NCI-H748 (cell line): ENCODE data around the gene GPR146.

Experiments used
- DNase-seq: peaks from one replicate; lab custom pipeline; 2025; ENCODE audit not compliant: unreplicated experiment; lab: John Stamatoyannopoulos, UW

The GPR146 gene

DNA sequence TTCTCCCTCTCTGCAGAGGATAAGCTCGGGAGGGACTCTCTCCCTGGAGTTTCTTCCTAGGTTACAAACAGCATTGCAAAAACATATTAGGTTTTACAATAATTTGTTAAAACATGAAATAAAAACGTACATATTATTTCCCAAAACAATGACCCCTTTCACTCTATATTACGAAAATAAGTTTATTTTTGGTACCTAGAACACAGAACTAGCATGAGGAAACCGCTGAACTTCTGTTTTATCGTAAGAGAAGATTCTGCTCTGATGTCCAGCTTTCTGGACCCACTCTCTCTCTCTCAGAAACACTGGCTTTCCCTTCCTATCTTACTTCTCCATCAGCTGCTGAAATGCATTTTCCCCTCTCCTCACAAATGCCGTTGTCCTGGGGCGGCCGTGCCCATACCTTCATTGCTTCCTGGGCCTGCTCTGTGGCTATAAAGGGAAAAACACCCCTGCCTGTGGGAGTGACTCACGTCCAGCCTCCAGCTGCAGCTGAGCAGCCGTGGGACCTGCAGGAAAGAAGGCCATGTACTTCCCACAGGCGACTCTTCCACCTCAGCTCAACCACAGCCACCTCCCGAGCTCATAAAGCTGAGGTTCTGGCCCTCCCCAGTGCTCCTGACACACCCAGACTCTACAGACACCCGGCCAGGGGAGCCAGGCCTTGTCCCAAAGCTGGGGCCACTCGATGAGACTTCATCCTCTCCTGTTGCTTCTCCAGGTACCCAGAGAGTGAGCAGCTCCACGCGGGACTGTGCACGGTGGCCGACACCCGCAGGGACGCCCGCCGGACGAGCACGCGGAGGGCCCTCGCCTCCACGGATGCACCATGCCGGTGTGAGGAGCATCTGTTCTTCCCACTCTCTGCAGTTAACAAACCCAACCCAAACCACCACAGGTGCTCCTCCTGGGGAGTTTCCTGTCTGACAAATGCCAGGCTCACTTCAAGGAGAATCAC lies 46.6 kb downstream of the GPR146 start:
- DNase-seq, result no peak

DNA sequence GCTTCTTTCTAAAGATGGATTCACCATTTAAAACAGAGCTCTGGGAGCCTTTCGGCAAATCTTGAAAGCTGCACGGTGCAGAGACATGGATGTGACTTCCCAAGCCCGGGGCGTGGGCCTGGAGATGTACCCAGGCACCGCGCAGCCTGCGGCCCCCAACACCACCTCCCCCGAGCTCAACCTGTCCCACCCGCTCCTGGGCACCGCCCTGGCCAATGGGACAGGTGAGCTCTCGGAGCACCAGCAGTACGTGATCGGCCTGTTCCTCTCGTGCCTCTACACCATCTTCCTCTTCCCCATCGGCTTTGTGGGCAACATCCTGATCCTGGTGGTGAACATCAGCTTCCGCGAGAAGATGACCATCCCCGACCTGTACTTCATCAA lies 47.3 kb downstream of the GPR146 start:
- DNase-seq, result no peak

DNA sequence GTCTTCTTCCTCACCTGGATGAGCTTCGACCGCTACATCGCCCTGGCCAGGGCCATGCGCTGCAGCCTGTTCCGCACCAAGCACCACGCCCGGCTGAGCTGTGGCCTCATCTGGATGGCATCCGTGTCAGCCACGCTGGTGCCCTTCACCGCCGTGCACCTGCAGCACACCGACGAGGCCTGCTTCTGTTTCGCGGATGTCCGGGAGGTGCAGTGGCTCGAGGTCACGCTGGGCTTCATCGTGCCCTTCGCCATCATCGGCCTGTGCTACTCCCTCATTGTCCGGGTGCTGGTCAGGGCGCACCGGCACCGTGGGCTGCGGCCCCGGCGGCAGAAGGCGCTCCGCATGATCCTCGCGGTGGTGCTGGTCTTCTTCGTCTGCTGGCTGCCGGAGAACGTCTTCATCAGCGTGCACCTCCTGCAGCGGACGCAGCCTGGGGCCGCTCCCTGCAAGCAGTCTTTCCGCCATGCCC lies 47.9 kb downstream of the GPR146 start:
- no peak for DNase-seq

DNA sequence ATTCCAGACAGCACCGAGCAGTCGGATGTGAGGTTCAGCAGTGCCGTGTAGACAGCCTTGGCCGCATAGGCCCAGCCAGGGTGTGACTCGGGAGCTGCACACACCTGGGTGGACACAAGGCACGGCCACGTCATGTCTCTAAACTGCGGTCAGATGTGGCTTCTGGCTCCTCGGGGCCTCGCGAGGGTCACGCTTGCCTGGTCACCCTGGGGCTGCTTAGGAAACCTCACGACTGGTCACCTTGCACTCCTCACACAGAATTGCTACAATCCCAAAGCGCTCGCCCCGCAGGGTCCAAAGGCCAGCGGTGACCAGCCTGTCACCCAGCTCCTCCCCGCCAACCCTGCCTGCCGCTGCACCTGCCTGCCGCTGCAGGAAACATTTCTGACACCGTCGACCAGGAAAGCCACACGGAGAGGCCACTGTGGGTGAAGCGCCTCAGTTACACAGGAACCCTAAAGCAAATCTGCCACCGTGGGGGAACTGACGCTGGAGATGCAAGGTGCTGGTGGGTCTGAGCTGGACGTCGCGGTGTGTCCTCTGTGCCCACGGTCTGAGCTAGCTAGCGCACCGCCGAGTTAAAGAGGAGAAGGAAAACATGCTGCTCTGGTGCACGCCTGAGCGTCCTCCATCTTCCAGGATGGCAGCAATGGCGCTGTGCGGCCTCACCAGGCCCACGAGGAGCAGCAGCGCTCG lies 48.6 kb downstream of the GPR146 start:
- no peak for DNase-seq

DNA sequence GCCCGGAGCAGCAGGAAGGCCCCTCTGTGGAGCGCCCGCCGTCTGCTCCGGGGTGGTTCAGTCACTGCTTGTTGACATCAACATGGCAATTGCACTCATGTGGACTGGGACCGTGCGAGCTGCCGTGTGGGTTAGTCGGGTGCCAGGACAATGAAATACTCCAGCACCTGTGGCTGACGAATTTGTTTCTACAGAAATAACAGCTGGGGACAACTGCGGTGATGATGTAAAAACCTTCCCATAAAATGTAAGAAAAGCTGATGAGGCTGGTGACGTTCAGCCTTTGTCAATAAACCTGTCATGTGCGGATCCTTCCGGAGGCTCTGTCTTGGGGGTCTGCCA lies 49.1 kb downstream of the GPR146 start:
- no peak for DNase-seq

DNA sequence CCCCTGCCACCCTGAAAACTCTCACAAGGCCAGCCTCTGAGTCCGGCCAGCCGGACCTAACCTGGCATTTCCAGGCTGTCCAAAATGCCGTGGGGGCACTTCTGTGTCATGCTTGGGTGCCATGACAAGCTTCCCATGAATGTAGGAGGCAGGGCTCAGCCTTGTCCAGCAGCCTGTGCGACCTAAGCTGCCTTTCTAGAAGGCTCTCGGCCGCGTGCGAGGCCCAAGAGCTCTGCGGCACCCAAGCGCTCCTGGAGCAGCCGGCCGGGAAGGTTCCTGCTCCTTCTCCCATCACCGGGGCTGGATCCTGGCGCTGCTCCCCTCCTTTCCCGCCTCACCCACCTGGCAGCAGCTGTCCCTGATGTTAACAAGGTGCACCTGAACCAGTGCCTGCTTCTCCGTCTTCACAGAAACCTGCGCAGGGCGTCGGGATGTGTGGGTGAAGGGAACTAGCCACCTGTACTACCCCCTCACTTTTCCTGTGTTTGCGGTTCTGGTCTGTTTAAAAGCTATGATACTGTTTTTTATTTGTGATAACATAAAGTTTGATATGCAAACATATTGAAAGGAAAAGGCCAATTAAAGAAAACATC lies 49.7 kb downstream of the GPR146 start:
- DNase-seq, result no peak

DNA sequence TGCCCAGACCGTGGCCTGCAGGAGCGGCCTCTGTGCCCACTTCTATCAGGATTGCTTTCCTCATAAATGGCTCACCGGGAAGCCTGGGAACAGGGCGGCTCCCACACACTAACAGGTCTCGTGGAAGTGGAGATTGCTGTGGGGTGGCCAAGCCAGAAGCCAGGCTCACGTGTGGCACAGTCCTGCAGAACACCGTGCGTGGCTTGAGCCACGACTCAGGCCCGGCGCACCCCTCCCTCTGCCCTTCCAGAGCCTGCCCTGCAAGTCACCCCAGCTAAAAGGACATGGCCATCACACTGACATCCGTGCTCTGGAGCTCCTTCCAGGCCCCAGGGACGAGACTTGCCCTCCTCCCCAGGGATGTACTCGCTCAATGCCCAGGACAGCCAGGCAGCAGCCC lies 50.5 kb downstream of the GPR146 start:
- DNase-seq, result no peak

DNA sequence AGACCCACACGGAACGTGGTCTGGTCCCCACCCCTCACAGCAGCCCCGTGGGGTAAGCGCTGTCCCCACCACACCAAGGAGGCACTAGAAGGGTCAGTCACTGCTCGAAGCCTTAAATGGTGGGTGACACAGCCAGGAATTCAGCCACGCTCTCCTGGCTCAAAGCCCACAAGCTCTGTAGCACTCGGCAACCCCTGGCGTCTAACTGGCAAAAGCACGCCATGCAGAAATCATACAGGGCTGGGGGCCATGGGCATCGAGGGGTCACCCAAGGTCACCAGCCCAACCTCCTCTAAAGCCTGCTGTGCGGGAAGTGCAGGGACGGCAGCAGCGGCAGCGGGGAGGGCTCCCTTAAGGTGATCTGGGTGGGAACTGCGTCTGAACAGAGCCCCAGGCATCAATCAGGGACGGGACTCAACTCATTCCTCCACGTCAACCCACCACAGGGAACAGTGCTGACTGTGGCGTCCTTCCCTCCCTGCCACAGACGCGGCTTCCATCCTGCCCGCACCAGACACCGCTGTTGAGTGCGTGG lies 51.3 kb downstream of the GPR146 start:
- no peak for DNase-seq

DNA sequence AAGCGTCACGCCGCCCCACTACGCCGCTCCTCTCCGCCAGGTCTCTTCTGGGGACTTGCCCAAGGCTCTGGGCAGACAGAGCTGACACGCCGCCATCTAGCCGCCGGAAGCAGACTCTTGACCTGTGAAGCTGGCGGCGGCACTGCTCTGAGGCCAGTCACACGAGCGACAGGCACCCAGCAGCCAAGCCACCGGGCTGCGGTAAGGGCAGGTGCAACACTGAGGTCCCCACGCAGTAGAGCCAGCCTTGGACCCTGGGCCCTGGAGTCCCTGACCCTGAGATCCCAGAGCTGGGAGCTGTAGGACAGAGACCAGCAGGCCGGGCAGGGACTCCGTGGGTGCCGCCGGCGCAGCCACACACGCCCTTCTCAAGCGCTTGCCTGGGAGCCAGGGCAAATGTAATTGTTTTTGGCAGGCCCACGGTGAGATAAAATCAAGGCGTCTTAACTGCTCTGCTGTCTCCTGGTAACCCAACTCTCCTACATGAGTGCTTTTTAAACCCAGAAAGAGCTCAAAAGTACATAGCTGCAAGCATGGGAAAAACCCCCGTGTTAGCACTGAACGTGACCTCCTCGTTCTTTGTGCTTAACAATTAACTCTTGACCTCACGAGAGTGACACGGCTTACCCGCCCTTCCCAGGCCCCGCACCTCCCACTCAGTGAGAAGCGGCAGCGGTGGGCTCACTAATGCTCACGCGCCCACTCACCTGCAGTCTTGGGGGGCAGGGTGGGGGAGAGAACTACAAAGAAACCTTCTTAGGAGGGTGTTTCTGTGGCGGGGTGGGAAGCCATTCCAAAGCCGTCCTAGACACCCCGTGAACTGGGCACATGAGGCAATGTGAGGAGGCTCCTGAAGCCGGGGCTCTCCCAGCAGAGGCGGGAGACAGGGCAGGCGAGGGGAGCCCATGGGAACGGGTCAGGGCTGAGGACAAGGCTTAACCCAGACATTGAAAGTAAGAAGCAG lies 52.1 kb downstream of the GPR146 start:
- no peak for DNase-seq

DNA sequence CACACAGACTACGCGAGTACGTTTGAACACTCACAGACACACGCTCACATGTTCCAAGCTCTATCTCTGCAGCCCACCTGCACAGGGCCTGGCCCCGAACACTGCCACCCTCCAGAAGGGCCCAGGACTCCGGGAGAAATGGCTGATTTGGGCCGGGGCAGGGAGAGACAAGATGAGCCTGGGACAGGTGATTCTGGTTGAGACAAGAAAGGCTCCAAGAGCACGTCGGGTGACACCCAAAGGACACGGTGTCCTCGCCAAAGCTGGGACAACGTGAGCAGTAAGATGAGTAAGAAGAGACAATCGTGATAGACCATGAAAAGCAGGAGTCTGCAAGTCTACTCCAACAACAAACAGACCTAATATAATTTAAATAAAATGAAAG lies 52.8 kb downstream of the GPR146 start:
- DNase-seq, result no peak

DNA sequence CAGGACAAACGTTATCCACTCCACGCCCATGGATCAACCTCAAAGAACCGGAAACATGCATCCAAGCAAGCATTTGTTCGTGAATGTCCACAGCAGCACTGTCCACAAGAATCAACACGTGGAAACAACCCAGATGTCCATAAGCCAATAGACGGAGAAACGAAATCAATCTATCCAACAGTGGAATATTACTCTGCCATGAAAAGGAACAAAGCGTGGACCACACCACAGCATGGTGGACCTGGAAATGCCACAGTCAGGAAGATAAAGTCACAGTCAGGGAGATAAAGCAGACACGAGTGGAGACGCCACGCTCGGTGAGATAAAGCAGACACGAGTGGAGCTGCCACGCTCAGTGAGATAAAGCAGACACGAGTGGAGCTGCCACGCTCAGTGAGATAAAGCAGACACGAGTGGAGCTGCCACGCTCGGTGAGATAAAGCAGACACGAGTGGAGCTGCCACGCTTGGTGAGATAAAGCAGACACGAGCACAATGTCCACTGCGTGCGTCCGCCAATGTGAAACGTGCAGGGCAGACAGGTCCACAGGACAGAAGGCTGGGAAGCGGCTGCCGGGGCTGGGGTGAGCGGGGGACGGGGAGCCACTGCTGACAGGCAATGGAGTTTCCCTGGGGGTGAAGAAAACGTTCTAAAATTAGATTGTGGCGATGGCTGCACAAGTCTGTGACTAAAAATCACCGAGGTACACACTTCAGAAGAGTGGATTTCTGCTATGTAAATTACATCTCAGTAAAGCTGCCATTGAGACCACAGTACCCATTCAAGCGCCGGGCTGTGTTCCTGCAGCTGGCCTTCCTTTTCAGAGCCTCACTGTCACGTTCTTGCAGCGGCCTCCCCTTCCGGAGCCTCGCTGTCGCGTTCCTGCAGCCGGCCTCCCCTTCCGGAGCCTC lies 54.2 kb downstream of the GPR146 start:
- no peak for DNase-seq

DNA sequence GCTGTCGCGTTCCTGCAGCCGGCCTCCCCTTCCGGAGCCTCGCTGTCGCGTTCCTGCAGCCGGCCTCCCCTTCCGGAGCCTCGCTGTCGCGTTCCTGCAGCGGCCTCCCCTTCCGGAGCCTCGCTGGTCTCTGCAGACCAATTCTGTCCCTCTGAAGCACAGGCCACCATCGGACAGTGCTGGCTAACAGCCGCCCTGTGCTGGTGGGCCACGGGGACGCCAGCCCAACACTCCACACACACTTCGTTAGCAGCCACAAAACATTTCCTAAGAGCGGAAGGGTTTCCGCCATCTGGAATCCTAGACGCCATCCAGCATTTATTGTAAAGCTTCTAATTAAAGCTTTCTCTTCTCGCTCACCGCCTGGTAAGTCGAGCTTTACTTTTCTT lies 54.8 kb downstream of the GPR146 start:
- DNase-seq, result no peak

DNA sequence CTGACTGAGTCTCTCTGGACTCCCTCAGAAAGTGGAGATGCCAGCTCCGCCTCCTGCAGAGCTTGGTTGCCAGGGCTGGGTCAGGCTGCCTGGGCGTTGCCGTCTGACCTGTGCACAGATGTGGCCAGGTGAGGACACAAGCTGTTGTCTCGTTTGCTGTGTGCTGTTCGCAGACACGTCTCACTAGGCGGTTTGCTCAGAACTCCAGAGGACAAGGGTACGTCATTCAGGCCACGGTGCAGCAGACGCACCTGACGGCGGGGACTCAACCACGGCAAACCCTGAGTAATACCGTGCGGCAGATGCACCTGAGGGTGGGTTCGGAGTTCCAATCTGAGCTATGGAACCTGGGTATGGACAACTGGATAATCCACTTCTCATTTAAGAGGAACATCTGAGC lies 55.3 kb downstream of the GPR146 start:
- DNase-seq, result no peak

DNA sequence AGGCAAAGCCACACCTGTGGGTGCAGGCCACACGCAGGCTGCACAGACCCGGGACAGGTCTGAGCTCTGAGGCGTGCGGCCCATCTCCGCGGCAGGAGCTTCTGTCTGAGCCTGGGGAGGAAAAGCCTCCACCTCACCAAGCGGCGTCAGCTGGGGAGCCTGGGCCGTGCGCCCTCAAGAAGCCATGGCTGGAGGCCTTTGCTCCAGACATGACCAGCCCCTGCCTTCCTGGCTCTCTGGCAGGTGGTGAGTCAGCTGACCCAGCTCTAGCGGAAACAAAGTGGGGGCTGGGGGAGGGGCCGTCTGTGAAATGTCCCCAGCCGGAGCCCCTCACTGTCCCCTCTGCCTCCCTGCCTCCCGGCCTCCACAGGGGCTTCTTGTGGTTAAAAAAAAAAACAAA lies 56.0 kb downstream of the GPR146 start:
- no peak for DNase-seq

DNA sequence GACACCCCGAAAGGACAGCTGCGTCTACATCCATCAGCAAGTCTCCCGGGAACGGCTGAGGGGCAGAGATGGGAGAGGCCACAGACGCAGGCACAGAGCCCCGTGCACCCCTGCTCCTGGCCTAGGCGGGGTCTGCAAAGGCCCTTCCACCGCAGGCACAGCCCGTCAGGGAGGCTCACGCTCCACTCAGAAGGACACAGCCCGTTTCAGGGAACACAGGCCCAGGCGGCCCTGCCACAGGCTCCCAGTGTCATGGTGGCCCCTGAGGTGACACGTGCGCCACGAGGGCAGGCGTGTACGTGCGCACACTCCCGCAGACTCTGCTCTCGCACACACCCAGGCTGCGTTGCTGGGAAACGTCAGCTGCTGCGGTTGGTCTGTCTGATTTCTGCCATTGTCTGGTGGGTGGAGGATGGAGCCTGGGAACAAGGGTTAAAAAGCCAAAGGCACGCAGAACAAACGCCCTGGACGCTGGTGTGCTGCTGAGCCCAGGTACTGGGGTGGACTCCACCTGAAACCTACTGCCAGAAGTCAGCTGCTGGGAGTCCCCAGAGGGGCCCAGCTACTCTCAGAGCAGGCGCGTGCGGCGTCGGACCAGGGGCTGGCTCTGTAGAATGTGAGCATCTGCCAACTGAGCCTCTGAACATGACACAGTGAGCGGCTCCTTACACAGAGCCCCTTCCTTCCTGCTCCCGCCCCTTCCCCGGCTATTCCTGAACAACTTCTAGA lies 56.7 kb downstream of the GPR146 start:
- DNase-seq, result no peak

DNA sequence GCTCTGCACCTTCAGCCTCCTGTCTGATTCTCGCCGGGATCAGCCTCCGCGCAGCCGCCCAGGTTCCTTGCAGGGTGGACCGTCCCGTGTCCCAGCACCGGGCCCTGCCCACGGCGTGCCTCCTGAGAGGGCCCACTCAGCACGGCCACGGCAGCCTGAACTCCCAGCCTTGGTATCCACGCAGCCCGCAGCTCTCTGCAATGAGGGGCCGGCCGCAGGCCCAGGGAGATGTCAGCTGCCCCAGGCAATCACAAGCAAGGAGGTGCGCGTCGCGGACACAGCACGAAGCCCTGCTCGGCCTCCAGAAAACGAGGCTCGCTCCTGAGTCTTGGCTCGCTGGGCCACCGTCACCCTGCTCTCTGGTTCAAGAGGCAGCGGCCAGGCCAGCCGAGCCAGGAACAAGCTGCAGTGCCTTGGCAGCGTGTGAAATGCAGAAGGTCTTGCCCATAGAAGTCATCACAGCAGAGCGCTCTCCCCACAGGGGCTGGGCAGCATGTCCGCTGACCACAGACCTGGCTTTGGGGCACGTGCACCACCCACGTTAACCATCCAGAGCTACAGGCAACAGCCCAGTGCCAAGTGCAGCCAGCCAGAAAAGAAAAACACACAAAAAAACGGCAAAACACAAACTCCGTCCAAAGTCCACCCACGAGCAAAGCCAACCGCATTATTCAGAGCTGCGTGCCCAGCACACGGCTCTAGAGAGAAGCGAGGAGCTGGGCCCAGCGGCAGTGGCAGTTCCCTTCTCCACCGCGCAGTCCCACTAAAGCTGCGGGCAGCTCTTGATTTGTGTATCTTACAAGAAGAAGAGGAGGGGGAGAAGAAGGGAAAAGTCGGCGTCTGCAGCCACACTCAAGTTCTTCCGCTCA lies 57.5 kb downstream of the GPR146 start:
- no peak for DNase-seq

DNA sequence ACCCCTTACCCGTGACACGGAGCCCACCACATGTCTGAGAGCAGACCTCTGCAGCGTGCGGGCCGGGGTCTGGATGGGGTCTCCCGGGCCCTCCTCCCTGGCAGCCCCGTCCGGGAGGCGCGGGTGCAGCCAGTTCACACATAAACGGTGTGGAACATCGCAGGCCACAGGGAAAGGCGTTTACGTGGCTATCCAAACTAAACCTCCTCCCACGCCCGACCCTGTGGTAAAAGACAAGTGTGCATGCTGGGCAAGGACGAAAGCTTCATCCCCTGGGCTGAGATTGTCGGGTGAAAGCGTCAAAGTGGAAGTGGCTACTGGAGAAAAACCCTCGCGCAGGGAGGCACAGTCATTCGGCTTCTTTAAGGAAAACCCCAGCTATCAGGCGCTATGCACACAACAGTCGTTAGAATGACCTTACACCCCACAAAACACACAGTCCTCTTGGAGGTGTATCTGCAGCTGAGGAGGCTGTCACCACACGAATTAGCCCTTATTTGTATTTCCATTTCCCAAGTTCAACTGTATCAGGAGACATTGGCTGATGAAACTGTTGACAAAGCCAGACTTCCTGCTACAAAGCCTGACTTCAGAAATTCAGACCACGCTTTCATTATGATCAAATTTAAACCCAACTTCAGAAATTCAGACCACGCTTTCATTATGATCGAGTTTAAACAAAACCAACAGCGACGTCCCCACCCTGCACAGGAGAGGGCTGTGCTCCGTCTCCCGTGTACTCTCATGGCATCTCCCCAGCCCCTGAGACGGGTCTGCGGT lies 58.9 kb downstream of the GPR146 start:
- no peak for DNase-seq
